HepG2 (cell line): ENCODE results near the gene TBX3. TPM values are rescaled to one million over a fixed set of nuclear protein-coding genes. Genes with fewer than 3 reads are reported as not detected.

Experiments
- FOXA3 ChIP-seq: IDR thresholded peaks from 2 replicates; pipeline ENCODE4 v1.6.1; 2016; ENCODE audit warnings: missing genetic modification reagents, missing compliant biosample characterization
- GABPB1 ChIP-seq: IDR thresholded peaks from 2 replicates; pipeline ENCODE4 v1.6.1; 2016; ENCODE audit warnings: mild to moderate bottlenecking, missing genetic modification reagents, moderate library complexity, missing compliant biosample characterization
- HNF4A ChIP-seq: sonication (generic); formaldehyde crosslinking; IDR thresholded peaks from 2 replicates; pipeline ENCODE4 v1.4.0; 2020; ENCODE audit warnings: missing genetic modification reagents
- NFE2L2 ChIP-seq: fragments of 150-350 bp; IDR thresholded peaks from 2 replicates; pipeline ENCODE4 v1.6.1; 2014; ENCODE audit warnings: low read length
- SMC3 ChIP-seq: IDR thresholded peaks from 2 replicates; pipeline ENCODE4 v1.6.1; 2011; ENCODE audit warnings: low read length, improper control_type of control experiment
- ZFAT ChIP-seq: sonication (generic); formaldehyde crosslinking; conservative IDR thresholded peaks from 2 replicates; pipeline ENCODE4 v1.8.1; 2023; ENCODE audit warnings: missing genetic modification reagents, inconsistent platforms
- ZFP90 ChIP-seq: sonication (generic); formaldehyde crosslinking; IDR thresholded peaks from 2 replicates; pipeline ENCODE4 v1.8.0; 2022; ENCODE audit warnings: missing genetic modification reagents, mild to moderate bottlenecking, inconsistent platforms, borderline replicate concordance
- ZNF660 ChIP-seq: sonication (generic); formaldehyde crosslinking; IDR thresholded peaks from 2 replicates; pipeline ENCODE4 v1.5.1; 2020; ENCODE audit warnings: mild to moderate bottlenecking, low read depth, missing genetic modification reagents, borderline replicate concordance
- ZNF678 ChIP-seq: sonication (generic); formaldehyde crosslinking; IDR thresholded peaks from 2 replicates; pipeline ENCODE4 v1.4.0; 2020; ENCODE audit warnings: mild to moderate bottlenecking, missing genetic modification reagents
- ZNF772 ChIP-seq: sonication (generic); formaldehyde crosslinking; IDR thresholded peaks from 2 replicates; pipeline ENCODE4 v1.5.0; 2020; ENCODE audit warnings: mild to moderate bottlenecking, missing genetic modification reagents
- polyA plus RNA-seq, 8 experiments: library from polyadenylated mRNA; depleted of rRNA in 3 of 8; stranded (reverse) in 7 of 8; unstranded in 1 of 8; fragments of >200 nt; fragmentation: Illumina TruSeq in 4 of 8; extraction: Trizol in 4 of 8; gene quantifications; 2 replicates each; pipeline versions ENCODE4 v1.2.1 to v1.2.3, GENCODE V29; 2011 to 2016; ENCODE audit warnings: low read depth in 4 of 8, missing spikeins in 1 of 8, mixed read lengths in 1 of 8; ENCODE audit not compliant: insufficient read depth in 1 of 8
- total RNA-seq, 5 experiments: library from RNA; depleted of rRNA; stranded (reverse); fragments of >200 nt; fragmentation: Illumina TruSeq; extraction: Trizol; gene quantifications; 2 replicates each; pipeline ENCODE4 v1.2.3, GENCODE V29; 2016; ENCODE audit warnings: low read depth in 1 of 5
- TF ChIP-seq, protein P1 (sequence below): sonication (generic); formaldehyde crosslinking; IDR thresholded peaks from 2 replicates; pipeline ENCODE4 v1.5.0; 2020; ENCODE audit warnings: missing genetic modification reagents, mild to moderate bottlenecking, borderline replicate concordance
- TF ChIP-seq, protein P2 (sequence below): sonication (generic); formaldehyde crosslinking; IDR thresholded peaks from 2 replicates; pipeline ENCODE4 v1.5.0; 2020; ENCODE audit warnings: mild to moderate bottlenecking, missing genetic modification reagents
- TF ChIP-seq, protein P3 (sequence below): IDR thresholded peaks from 2 replicates; pipeline ENCODE4 v1.6.1; 2016; ENCODE audit warnings: missing compliant biosample characterization, missing genetic modification reagents, borderline replicate concordance
- TF ChIP-seq, protein P4 (sequence below): sonication (generic); formaldehyde crosslinking; IDR thresholded peaks from 2 replicates; pipeline ENCODE4 v1.5.0; 2020; ENCODE audit warnings: mild to moderate bottlenecking, missing genetic modification reagents, borderline replicate concordance
- TF ChIP-seq, protein P5 (sequence below): sonication (generic); formaldehyde crosslinking; IDR thresholded peaks from 2 replicates; pipeline ENCODE4 v1.4.0; 2020; ENCODE audit warnings: missing genetic modification reagents

Gene TBX3
- total and polyA plus RNA-seq, 2 of the 13 experiments (the other 11 are each of a cell fraction or from before 2014, with no cell fraction given): 27.1 to 42.4 TPM

DNA sequence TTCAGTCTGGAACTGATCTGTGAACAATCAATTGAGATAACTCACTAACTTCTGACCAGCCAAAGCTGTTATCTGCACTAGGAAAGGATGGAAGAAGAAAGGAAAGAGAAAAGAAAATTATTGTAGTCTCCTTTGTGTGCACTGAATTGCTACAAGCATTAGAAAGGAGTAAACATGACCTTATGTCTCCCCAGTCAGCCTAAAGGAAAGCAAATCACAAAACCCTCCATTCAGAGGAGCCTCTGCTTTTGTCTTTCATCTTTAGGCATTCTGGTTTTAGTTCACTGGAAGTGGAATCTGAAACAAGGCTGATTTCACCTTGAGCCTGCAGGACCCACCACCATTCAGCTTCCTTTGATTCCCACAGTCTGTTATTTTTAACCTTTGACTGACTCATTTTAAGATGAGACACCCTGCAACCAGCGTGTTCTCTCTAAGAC, 26.0 kb downstream of the TBX3 start (continued):
- TF ChIP-seq ZNF772 (CRISPR knock-in tag) (no peak), SMC3 (no peak), ZFP90 (no peak), FOXA3 (CRISPR knock-in tag) (peak; percentile 78), ZFAT (CRISPR knock-in tag) (no peak), NFE2L2 (no peak), GABPB1 (CRISPR knock-in tag) (no peak), ZNF660 (CRISPR knock-in tag) (no peak), HNF4A (CRISPR knock-in tag) (peak; percentile 56), ZNF678 (no peak)
- TF ChIP-seq, protein P1, sequence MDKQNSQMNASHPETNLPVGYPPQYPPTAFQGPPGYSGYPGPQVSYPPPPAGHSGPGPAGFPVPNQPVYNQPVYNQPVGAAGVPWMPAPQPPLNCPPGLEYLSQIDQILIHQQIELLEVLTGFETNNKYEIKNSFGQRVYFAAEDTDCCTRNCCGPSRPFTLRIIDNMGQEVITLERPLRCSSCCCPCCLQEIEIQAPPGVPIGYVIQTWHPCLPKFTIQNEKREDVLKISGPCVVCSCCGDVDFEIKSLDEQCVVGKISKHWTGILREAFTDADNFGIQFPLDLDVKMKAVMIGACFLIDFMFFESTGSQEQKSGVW (CRISPR knock-in tag): no peak
- TF ChIP-seq, protein P2, sequence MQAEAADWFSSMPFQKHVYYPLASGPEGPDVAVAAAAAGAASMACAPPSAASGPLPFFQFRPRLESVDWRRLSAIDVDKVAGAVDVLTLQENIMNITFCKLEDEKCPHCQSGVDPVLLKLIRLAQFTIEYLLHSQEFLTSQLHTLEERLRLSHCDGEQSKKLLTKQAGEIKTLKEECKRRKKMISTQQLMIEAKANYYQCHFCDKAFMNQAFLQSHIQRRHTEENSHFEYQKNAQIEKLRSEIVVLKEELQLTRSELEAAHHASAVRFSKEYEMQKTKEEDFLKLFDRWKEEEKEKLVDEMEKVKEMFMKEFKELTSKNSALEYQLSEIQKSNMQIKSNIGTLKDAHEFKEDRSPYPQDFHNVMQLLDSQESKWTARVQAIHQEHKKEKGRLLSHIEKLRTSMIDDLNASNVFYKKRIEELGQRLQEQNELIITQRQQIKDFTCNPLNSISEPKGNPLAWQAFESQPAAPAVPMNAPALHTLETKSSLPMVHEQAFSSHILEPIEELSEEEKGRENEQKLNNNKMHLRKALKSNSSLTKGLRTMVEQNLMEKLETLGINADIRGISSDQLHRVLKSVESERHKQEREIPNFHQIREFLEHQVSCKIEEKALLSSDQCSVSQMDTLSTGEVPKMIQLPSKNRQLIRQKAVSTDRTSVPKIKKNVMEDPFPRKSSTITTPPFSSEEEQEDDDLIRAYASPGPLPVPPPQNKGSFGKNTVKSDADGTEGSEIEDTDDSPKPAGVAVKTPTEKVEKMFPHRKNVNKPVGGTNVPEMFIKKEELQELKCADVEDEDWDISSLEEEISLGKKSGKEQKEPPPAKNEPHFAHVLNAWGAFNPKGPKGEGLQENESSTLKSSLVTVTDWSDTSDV: no peak
- TF ChIP-seq, protein P3, sequence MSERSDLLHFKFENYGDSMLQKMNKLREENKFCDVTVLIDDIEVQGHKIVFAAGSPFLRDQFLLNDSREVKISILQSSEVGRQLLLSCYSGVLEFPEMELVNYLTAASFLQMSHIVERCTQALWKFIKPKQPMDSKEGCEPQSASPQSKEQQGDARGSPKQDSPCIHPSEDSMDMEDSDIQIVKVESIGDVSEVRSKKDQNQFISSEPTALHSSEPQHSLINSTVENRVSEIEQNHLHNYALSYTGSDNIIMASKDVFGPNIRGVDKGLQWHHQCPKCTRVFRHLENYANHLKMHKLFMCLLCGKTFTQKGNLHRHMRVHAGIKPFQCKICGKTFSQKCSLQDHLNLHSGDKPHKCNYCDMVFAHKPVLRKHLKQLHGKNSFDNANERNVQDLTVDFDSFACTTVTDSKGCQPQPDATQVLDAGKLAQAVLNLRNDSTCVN (CRISPR knock-in tag): no peak
- TF ChIP-seq, protein P4, sequence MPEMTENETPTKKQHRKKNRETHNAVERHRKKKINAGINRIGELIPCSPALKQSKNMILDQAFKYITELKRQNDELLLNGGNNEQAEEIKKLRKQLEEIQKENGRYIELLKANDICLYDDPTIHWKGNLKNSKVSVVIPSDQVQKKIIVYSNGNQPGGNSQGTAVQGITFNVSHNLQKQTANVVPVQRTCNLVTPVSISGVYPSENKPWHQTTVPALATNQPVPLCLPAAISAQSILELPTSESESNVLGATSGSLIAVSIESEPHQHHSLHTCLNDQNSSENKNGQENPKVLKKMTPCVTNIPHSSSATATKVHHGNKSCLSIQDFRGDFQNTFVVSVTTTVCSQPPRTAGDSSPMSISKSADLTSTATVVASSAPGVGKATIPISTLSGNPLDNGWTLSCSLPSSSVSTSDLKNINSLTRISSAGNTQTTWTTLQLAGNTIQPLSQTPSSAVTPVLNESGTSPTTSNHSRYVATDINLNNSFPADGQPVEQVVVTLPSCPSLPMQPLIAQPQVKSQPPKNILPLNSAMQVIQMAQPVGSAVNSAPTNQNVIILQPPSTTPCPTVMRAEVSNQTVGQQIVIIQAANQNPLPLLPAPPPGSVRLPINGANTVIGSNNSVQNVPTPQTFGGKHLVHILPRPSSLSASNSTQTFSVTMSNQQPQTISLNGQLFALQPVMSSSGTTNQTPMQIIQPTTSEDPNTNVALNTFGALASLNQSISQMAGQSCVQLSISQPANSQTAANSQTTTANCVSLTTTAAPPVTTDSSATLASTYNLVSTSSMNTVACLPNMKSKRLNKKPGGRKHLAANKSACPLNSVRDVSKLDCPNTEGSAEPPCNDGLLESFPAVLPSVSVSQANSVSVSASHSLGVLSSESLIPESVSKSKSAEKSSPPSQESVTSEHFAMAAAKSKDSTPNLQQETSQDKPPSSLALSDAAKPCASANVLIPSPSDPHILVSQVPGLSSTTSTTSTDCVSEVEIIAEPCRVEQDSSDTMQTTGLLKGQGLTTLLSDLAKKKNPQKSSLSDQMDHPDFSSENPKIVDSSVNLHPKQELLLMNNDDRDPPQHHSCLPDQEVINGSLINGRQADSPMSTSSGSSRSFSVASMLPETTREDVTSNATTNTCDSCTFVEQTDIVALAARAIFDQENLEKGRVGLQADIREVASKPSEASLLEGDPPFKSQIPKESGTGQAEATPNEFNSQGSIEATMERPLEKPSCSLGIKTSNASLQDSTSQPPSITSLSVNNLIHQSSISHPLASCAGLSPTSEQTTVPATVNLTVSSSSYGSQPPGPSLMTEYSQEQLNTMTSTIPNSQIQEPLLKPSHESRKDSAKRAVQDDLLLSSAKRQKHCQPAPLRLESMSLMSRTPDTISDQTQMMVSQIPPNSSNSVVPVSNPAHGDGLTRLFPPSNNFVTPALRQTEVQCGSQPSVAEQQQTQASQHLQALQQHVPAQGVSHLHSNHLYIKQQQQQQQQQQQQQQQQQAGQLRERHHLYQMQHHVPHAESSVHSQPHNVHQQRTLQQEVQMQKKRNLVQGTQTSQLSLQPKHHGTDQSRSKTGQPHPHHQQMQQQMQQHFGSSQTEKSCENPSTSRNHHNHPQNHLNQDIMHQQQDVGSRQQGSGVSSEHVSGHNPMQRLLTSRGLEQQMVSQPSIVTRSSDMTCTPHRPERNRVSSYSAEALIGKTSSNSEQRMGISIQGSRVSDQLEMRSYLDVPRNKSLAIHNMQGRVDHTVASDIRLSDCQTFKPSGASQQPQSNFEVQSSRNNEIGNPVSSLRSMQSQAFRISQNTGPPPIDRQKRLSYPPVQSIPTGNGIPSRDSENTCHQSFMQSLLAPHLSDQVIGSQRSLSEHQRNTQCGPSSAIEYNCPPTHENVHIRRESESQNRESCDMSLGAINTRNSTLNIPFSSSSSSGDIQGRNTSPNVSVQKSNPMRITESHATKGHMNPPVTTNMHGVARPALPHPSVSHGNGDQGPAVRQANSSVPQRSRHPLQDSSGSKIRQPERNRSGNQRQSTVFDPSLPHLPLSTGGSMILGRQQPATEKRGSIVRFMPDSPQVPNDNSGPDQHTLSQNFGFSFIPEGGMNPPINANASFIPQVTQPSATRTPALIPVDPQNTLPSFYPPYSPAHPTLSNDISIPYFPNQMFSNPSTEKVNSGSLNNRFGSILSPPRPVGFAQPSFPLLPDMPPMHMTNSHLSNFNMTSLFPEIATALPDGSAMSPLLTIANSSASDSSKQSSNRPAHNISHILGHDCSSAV (CRISPR knock-in tag): no peak
- TF ChIP-seq, protein P5, sequence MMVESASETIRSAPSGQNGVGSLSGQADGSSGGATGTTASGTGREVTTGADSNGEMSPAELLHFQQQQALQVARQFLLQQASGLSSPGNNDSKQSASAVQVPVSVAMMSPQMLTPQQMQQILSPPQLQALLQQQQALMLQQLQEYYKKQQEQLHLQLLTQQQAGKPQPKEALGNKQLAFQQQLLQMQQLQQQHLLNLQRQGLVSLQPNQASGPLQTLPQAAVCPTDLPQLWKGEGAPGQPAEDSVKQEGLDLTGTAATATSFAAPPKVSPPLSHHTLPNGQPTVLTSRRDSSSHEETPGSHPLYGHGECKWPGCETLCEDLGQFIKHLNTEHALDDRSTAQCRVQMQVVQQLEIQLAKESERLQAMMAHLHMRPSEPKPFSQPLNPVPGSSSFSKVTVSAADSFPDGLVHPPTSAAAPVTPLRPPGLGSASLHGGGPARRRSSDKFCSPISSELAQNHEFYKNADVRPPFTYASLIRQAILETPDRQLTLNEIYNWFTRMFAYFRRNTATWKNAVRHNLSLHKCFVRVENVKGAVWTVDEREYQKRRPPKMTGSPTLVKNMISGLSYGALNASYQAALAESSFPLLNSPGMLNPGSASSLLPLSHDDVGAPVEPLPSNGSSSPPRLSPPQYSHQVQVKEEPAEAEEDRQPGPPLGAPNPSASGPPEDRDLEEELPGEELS: peak; percentile 77
